Thymus (tissue), 11 donors: Measurements from ENCODE around the gene SETX. TPM values are rescaled to one million over a fixed set of nuclear protein-coding genes. Genes with fewer than 3 reads are reported as not detected.

Experiments used
- DNase-seq, 9 donors: peaks; one replicate each; pipeline ENCODE4 v3.0.0-alpha.2; 2013; ENCODE audit warnings: low spot score in 9 of 9, low read depth in 6 of 9, missing footprints in 1 of 9
- H3K27ac ChIP-seq, 2 donors: one replicate each; pipeline ENCODE4 v1.5.1; 2013; ENCODE audit warnings: control low read depth in 1 of 2, low read depth in 1 of 2, low read length in 1 of 2, mild to moderate bottlenecking in 1 of 2, moderate library complexity in 1 of 2
- H3K27me3 ChIP-seq, 2 donors: one replicate each; pipeline ENCODE4 v1.5.1; 2013; ENCODE audit warnings: low read length in 1 of 2; ENCODE audit not compliant: control insufficient read depth in 2 of 2, insufficient read depth in 1 of 2
- H3K36me3 ChIP-seq, 2 donors: one replicate each; pipeline ENCODE4 v1.5.1; 2013; ENCODE audit warnings: low read length in 1 of 2, mild to moderate bottlenecking in 1 of 2, moderate library complexity in 1 of 2; ENCODE audit not compliant: control insufficient read depth in 2 of 2, insufficient read depth in 2 of 2
- H3K4me1 ChIP-seq, 2 donors: one replicate each; pipeline ENCODE4 v1.5.1; 2013; ENCODE audit warnings: low read length in 2 of 2; ENCODE audit not compliant: control insufficient read depth in 2 of 2, insufficient read depth in 2 of 2
- H3K4me3 ChIP-seq, 2 donors: one replicate each; pipeline ENCODE4 v1.5.1; 2013; ENCODE audit warnings: low read length in 2 of 2, control low read depth in 1 of 2, mild to moderate bottlenecking in 1 of 2
- H3K9me3 ChIP-seq, 2 donors: one replicate each; pipeline ENCODE4 v1.5.1; 2013; ENCODE audit warnings: low read length in 1 of 2, mild to moderate bottlenecking in 1 of 2; ENCODE audit not compliant: control insufficient read depth in 2 of 2, insufficient read depth in 1 of 2
- WGBS: extraction: QIAGEN DNeasy Blood & Tissue Kit; methylation state at CpG from one replicate; pipeline ENCODE4 v1.1.7; 2013; 5-methylcytosine and 5-hydroxymethylcytosine counted together
- polyA plus RNA-seq: library from polyadenylated mRNA; stranded (reverse); fragments of 200-250 nt; gene quantifications from one replicate; pipeline ENCODE4 v1.2.3, GENCODE V29; 2013
- total RNA-seq: library from RNA; stranded (reverse); fragments of 120-200 nt; gene quantifications from one replicate; pipeline ENCODE4 v1.2.4, GENCODE V29; 2013
- donor health status: healthy.

The SETX gene
- total and polyA plus RNA-seq, 2 donors = 43.1 to 50.7 TPM

- H3K4me3 ChIP-seq = no peak overlapping the region
- no peak for DNase-seq
- 89% methylated on average over 9 of the region's 9 CpGs for WGBS
These were observed 13.5 kb downstream of the SETX start for GRCh38 chr9:132341177-132341840.

GRCh38 chr9:132334364-132334763, 20.4 kb downstream of the SETX start:
- Histone ChIP-seq H3K27ac (no peak overlapping the region), H3K9me3 (no peaks in the 10 kb centered on the region), H3K4me3 (no peak overlapping the region), H3K4me1 (no peaks in the 10 kb centered on the region), H3K27me3 (no peaks in the 10 kb centered on the region), H3K36me3 (peaks cover 31 to 83% of the 10 kb centered on the region in 2 donors)
- DNase-seq = no peak
- WGBS = 98% methylated on average over 3 of the region's 3 CpGs

More at GRCh38 chr9:132341177-132341840, 13.5 kb downstream of the SETX start:
- H3K36me3 ChIP-seq = peaks cover 53 to 83% of the 10 kb centered on the region in 2 donors
- no peaks in the 10 kb centered on the region for H3K27me3 ChIP-seq
- no peak overlapping the region for H3K27ac ChIP-seq
- no peaks in the 10 kb centered on the region for H3K9me3 ChIP-seq
- H3K4me1 ChIP-seq = no peaks in the 10 kb centered on the region

GRCh38 chr9:132333556-132333955, 21.2 kb downstream of the SETX start:
- H3K27ac ChIP-seq = no peak overlapping the region
- H3K4me1 ChIP-seq = no peaks in the 10 kb centered on the region
- H3K36me3 ChIP-seq = peaks cover 27 to 83% of the 10 kb centered on the region in 2 donors
- H3K27me3 ChIP-seq = no peaks in the 10 kb centered on the region
- no peaks in the 10 kb centered on the region for H3K9me3 ChIP-seq
- 94% methylated on average over 1 of the region's 1 CpG for WGBS
- DNase-seq = no peak
- H3K4me3 ChIP-seq = no peak overlapping the region

- 98% methylated on average over 4 of the region's 4 CpGs for WGBS
- H3K27ac ChIP-seq = no peak overlapping the region
- no peak overlapping the region for H3K4me3 ChIP-seq
- no peak for DNase-seq
- H3K9me3 ChIP-seq = no peaks in the 10 kb centered on the region
- H3K27me3 ChIP-seq = no peaks in the 10 kb centered on the region
- H3K36me3 ChIP-seq = peaks cover 36 to 83% of the 10 kb centered on the region in 2 donors
- no peaks in the 10 kb centered on the region for H3K4me1 ChIP-seq
These were observed 26.2 kb downstream of the SETX start for GRCh38 chr9:132328580-132328979.

GRCh38 chr9:132327537-132327936, 27.2 kb downstream of the SETX start:
- 98% methylated on average over 6 of the region's 6 CpGs for WGBS
- no peak overlapping the region for H3K4me3 ChIP-seq
- no peak for DNase-seq
- H3K9me3 ChIP-seq = no peaks in the 10 kb centered on the region
- H3K27ac ChIP-seq = no peak overlapping the region
- peaks cover 33 to 85% of the 10 kb centered on the region in 2 donors for H3K36me3 ChIP-seq
- H3K27me3 ChIP-seq = no peaks in the 10 kb centered on the region
- no peaks in the 10 kb centered on the region for H3K4me1 ChIP-seq

GRCh38 chr9:132324425-132324824, 30.4 kb downstream of the SETX start:
- no peaks in the 10 kb centered on the region for H3K4me1 ChIP-seq
- DNase-seq = no peak
- 96% methylated on average over 1 of the region's 1 CpG for WGBS
- H3K4me3 ChIP-seq = no peak overlapping the region
- H3K36me3 ChIP-seq = peaks cover 18 to 62% of the 10 kb centered on the region in 2 donors
- no peaks in the 10 kb centered on the region for H3K9me3 ChIP-seq
- H3K27ac ChIP-seq = no peak overlapping the region
- H3K27me3 ChIP-seq = no peaks in the 10 kb centered on the region

- no peak for DNase-seq
- Histone ChIP-seq H3K27ac (no peak overlapping the region), H3K4me3 (no peak overlapping the region), H3K9me3 (no peaks in the 10 kb centered on the region), H3K27me3 (no peaks in the 10 kb centered on the region), H3K36me3 (peaks cover 15 to 48% of the 10 kb centered on the region in 2 donors), H3K4me1 (no peaks in the 10 kb centered on the region)
- WGBS = 97% methylated on average over 4 of the region's 4 CpGs
These were observed 35.2 kb downstream of the SETX start for GRCh38 chr9:132319421-132320110.

GRCh38 chr9:132312873-132313272, 41.9 kb downstream of the SETX start:
- H3K27ac ChIP-seq = no peak overlapping the region
- no peak overlapping the region for H3K4me3 ChIP-seq
- no peaks in the 10 kb centered on the region for H3K27me3 ChIP-seq
- WGBS = over 99% methylated on average over 2 of the region's 2 CpGs
- H3K9me3 ChIP-seq = no peaks in the 10 kb centered on the region
- no peak for DNase-seq
- no peaks in the 10 kb centered on the region for H3K4me1 ChIP-seq
- peaks cover 22 to 65% of the 10 kb centered on the region in 2 donors for H3K36me3 ChIP-seq

- Histone ChIP-seq H3K36me3 (peaks cover 22 to 68% of the 10 kb centered on the region in 2 donors), H3K27ac (no peak overlapping the region), H3K4me1 (no peaks in the 10 kb centered on the region), H3K27me3 (no peaks in the 10 kb centered on the region), H3K4me3 (no peak overlapping the region), H3K9me3 (no peaks in the 10 kb centered on the region)
- DNase-seq = no peak
These were observed 42.4 kb downstream of the SETX start for GRCh38 chr9:132312426-132312825.
